ENCODE measurements around the gene ELMO1. TPM values are rescaled to one million over a fixed set of nuclear protein-coding genes. Genes with fewer than 3 reads are reported as not detected.

Gene ELMO1
- total and polyA plus RNA-seq, 4 donors = 29.2 to 98.3 (median 86.8) TPM

- WGBS (ENCODE audit: insufficient coverage) = 89% methylated on average over 6 of the region's 11 CpGs
These were observed 88.8 kb downstream of the ELMO1 start for GRCh38 chr7:37359662-37360444.

GRCh38 chr7:37359180-37359579 lies 89.5 kb downstream of the ELMO1 start:
- no peaks in the 10 kb centered on the region for H3K9me3 ChIP-seq (ENCODE audit: control insufficient read depth, insufficient read depth, low read length)
- no peaks in the 10 kb centered on the region for H3K36me3 ChIP-seq (ENCODE audit: control insufficient read depth, insufficient read depth, low read length)
- H3K27ac ChIP-seq (ENCODE audit: low read depth, low read length) = no peak overlapping the region
- WGBS (ENCODE audit: insufficient coverage) = no CpG with 5 or more reads among the region's 2 CpGs
- H3K4me1 ChIP-seq (ENCODE audit: control insufficient read depth, insufficient read depth, low read length) = peaks cover 6% of the 10 kb centered on the region
- DNase-seq (ENCODE audit: low read depth in 4 of 6, low spot score in 6 of 6) = no peak
- no peak overlapping the region for H3K4me3 ChIP-seq (ENCODE audit: low read depth, low read length)
- no peaks in the 10 kb centered on the region for H3K27me3 ChIP-seq (ENCODE audit: control insufficient read depth, insufficient read depth, low read length)

More at GRCh38 chr7:37359662-37360444, 88.8 kb downstream of the ELMO1 start:
- H3K4me1 ChIP-seq (ENCODE audit: control insufficient read depth, insufficient read depth, low read length) = peaks cover 2% of the 10 kb centered on the region
- no peaks in the 10 kb centered on the region for H3K27me3 ChIP-seq (ENCODE audit: control insufficient read depth, insufficient read depth, low read length)
- H3K9me3 ChIP-seq (ENCODE audit: control insufficient read depth, insufficient read depth, low read length) = no peaks in the 10 kb centered on the region
- DNase-seq (ENCODE audit: low read depth in 4 of 6, low spot score in 6 of 6) = no peak
- peak overlapping the region; percentile 18 for H3K27ac ChIP-seq (ENCODE audit: low read depth, low read length)
- no peak overlapping the region for H3K4me3 ChIP-seq (ENCODE audit: low read depth, low read length)
- H3K36me3 ChIP-seq (ENCODE audit: control insufficient read depth, insufficient read depth, low read length) = no peaks in the 10 kb centered on the region

- no CpG with 5 or more reads among the region's 1 CpG for WGBS (ENCODE audit: insufficient coverage)
- Histone ChIP-seq H3K27me3 (ENCODE audit: control insufficient read depth, insufficient read depth, low read length) (no peaks in the 10 kb centered on the region), H3K4me3 (ENCODE audit: low read depth, low read length) (no peak overlapping the region), H3K4me1 (ENCODE audit: control insufficient read depth, insufficient read depth, low read length) (peaks cover 6% of the 10 kb centered on the region), H3K36me3 (ENCODE audit: control insufficient read depth, insufficient read depth, low read length) (no peaks in the 10 kb centered on the region), H3K9me3 (ENCODE audit: control insufficient read depth, insufficient read depth, low read length) (peaks cover 2% of the 10 kb centered on the region), H3K27ac (ENCODE audit: low read depth, low read length) (no peak overlapping the region)
- no peak for DNase-seq (ENCODE audit: low read depth in 4 of 6, low spot score in 6 of 6)
These were observed 91.0 kb downstream of the ELMO1 start for GRCh38 chr7:37357637-37357996.

- Histone ChIP-seq H3K9me3 (ENCODE audit: control insufficient read depth, insufficient read depth, low read length) (peaks cover 2% of the 10 kb centered on the region), H3K27ac (ENCODE audit: low read depth, low read length) (no peak overlapping the region), H3K4me3 (ENCODE audit: low read depth, low read length) (no peak overlapping the region), H3K4me1 (ENCODE audit: control insufficient read depth, insufficient read depth, low read length) (peaks cover 6% of the 10 kb centered on the region), H3K36me3 (ENCODE audit: control insufficient read depth, insufficient read depth, low read length) (no peaks in the 10 kb centered on the region), H3K27me3 (ENCODE audit: control insufficient read depth, insufficient read depth, low read length) (no peaks in the 10 kb centered on the region)
- no peak for DNase-seq (ENCODE audit: low read depth in 4 of 6, low spot score in 6 of 6)
- WGBS (ENCODE audit: insufficient coverage) = no CpG with 5 or more reads among the region's 3 CpGs
These were observed 91.6 kb downstream of the ELMO1 start for GRCh38 chr7:37356911-37357636.

GRCh38 chr7:37354656-37355131 lies 94.0 kb downstream of the ELMO1 start:
- DNase-seq (ENCODE audit: low read depth in 4 of 6, low spot score in 6 of 6) = peak in 3 of 6 donors; percentile 6 to 81 (median 17)
- no peaks in the 10 kb centered on the region for H3K27me3 ChIP-seq (ENCODE audit: control insufficient read depth, insufficient read depth, low read length)
- H3K27ac ChIP-seq (ENCODE audit: low read depth, low read length) = peak overlapping the region; percentile 50
- 33% methylated on average over 11 of the region's 11 CpGs for WGBS (ENCODE audit: insufficient coverage)
- H3K4me3 ChIP-seq (ENCODE audit: low read depth, low read length) = no peak overlapping the region
- H3K4me1 ChIP-seq (ENCODE audit: control insufficient read depth, insufficient read depth, low read length) = peaks cover 6% of the 10 kb centered on the region
- peaks cover 2% of the 10 kb centered on the region for H3K9me3 ChIP-seq (ENCODE audit: control insufficient read depth, insufficient read depth, low read length)
- no peaks in the 10 kb centered on the region for H3K36me3 ChIP-seq (ENCODE audit: control insufficient read depth, insufficient read depth, low read length)

GRCh38 chr7:37353949-37354655 lies 94.6 kb downstream of the ELMO1 start:
- Histone ChIP-seq H3K4me3 (ENCODE audit: low read depth, low read length) (no peak overlapping the region), H3K4me1 (ENCODE audit: control insufficient read depth, insufficient read depth, low read length) (peaks cover 6% of the 10 kb centered on the region), H3K9me3 (ENCODE audit: control insufficient read depth, insufficient read depth, low read length) (peaks cover 2% of the 10 kb centered on the region), H3K36me3 (ENCODE audit: control insufficient read depth, insufficient read depth, low read length) (no peaks in the 10 kb centered on the region), H3K27ac (ENCODE audit: low read depth, low read length) (peak overlapping the region; percentile 50), H3K27me3 (ENCODE audit: control insufficient read depth, insufficient read depth, low read length) (no peaks in the 10 kb centered on the region)
- WGBS (ENCODE audit: insufficient coverage) = 71% methylated on average over 1 of the region's 5 CpGs
- no peak for DNase-seq (ENCODE audit: low read depth in 4 of 6, low spot score in 6 of 6)

GRCh38 chr7:37352974-37353948 lies 95.4 kb downstream of the ELMO1 start:
- Histone ChIP-seq H3K27me3 (ENCODE audit: control insufficient read depth, insufficient read depth, low read length) (no peaks in the 10 kb centered on the region), H3K27ac (ENCODE audit: low read depth, low read length) (peak overlapping the region; percentile 11), H3K9me3 (ENCODE audit: control insufficient read depth, insufficient read depth, low read length) (peaks cover 2% of the 10 kb centered on the region), H3K4me1 (ENCODE audit: control insufficient read depth, insufficient read depth, low read length) (peaks cover 6% of the 10 kb centered on the region), H3K36me3 (ENCODE audit: control insufficient read depth, insufficient read depth, low read length) (no peaks in the 10 kb centered on the region), H3K4me3 (ENCODE audit: low read depth, low read length) (no peak overlapping the region)
- 90% methylated on average over 30 of the region's 32 CpGs for WGBS (ENCODE audit: insufficient coverage)
- DNase-seq (ENCODE audit: low read depth in 4 of 6, low spot score in 6 of 6) = no peak

GRCh38 chr7:37352251-37352880 lies 96.3 kb downstream of the ELMO1 start:
- 96% methylated on average over 9 of the region's 13 CpGs for WGBS (ENCODE audit: insufficient coverage)
- H3K4me1 ChIP-seq (ENCODE audit: control insufficient read depth, insufficient read depth, low read length) = peaks cover 6% of the 10 kb centered on the region
- H3K27ac ChIP-seq (ENCODE audit: low read depth, low read length) = no peak overlapping the region
- H3K9me3 ChIP-seq (ENCODE audit: control insufficient read depth, insufficient read depth, low read length) = peaks cover 2% of the 10 kb centered on the region
- no peaks in the 10 kb centered on the region for H3K27me3 ChIP-seq (ENCODE audit: control insufficient read depth, insufficient read depth, low read length)
- H3K36me3 ChIP-seq (ENCODE audit: control insufficient read depth, insufficient read depth, low read length) = no peaks in the 10 kb centered on the region
- no peak for DNase-seq (ENCODE audit: low read depth in 4 of 6, low spot score in 6 of 6)
- H3K4me3 ChIP-seq (ENCODE audit: low read depth, low read length) = no peak overlapping the region
